Brain microvascular endothelial cell (primary cell): ENCODE data around the gene MAPK1.
A peak's percentile ranks its signal among the peaks of the same experiment; 100 is the strongest.
"Not testable (repeated sequence)": the region's sequence is repeated elsewhere in the genome, so short reads cannot be mapped to it uniquely, and the experiment has no call there.

ENCODE experiments used
- DNase-seq: peaks from one replicate; pipeline ENCODE4 v3.0.0-alpha.2; 2020
- H3K27ac ChIP-seq: fragments of 250-450 bp; sonication (Bioruptor Pico); 2 replicates; pipeline ENCODE4 v1.5.1; 2020; ENCODE audit warnings: mild to moderate bottlenecking, moderate library complexity
- H3K27me3 ChIP-seq: fragments of 250-450 bp; sonication (Bioruptor Pico); replicated peaks from 2 replicates; pipeline ENCODE4 v1.5.1; 2020; ENCODE audit warnings: mild to moderate bottlenecking
- H3K36me3 ChIP-seq: fragments of 250-450 bp; sonication (Bioruptor Pico); replicated peaks from 2 replicates; pipeline ENCODE4 v1.5.1; 2020; ENCODE audit warnings: mild to moderate bottlenecking
- H3K4me3 ChIP-seq: 2 replicates; pipeline ENCODE4 v1.5.1; 2011; ENCODE audit warnings: low read depth, mild to moderate bottlenecking, control low read depth, low read length, moderate library complexity
- in situ Hi-C: cut with HindIII; loops from 2 replicates; pipeline ENCODE4 v1.10.0; 2017; ENCODE audit warnings: low sequenced_read_pairs, low pct_ligation_motif_present
- TF ChIP-seq, protein P1 (sequence below): IDR thresholded peaks from 2 replicates; pipeline ENCODE4 v1.5.1; 2011; ENCODE audit warnings: low read depth, mild to moderate bottlenecking, moderate library complexity, low read length, control low read depth, inconsistent platforms; ENCODE audit errors: missing control alignments

MAPK1 gene

DNA sequence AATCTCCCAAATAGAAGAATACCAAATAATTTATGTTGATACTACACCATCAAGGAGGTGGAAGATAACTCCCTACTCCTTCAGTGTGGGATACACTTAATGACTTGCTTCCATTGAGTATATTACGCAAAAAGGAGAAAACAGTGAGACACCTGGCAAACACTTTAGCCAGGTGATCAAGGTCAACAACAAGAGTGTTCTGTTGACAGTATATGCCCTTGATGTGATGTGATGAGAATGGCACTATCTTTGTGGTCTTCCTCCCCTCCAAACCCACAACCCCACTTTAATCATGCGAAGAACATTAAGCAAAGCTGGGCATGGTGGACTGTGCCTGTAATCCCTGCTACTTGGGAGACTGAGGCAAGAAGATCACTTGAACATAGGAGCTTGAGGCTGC lies 26.0 kb downstream of the MAPK1 start:
- H3K27ac ChIP-seq, result no peak overlapping the region
- TF ChIP-seq, protein P1, sequence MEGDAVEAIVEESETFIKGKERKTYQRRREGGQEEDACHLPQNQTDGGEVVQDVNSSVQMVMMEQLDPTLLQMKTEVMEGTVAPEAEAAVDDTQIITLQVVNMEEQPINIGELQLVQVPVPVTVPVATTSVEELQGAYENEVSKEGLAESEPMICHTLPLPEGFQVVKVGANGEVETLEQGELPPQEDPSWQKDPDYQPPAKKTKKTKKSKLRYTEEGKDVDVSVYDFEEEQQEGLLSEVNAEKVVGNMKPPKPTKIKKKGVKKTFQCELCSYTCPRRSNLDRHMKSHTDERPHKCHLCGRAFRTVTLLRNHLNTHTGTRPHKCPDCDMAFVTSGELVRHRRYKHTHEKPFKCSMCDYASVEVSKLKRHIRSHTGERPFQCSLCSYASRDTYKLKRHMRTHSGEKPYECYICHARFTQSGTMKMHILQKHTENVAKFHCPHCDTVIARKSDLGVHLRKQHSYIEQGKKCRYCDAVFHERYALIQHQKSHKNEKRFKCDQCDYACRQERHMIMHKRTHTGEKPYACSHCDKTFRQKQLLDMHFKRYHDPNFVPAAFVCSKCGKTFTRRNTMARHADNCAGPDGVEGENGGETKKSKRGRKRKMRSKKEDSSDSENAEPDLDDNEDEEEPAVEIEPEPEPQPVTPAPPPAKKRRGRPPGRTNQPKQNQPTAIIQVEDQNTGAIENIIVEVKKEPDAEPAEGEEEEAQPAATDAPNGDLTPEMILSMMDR, result no peak
- in situ Hi-C loops, result no loop called here
- no peak overlapping the region for H3K4me3 ChIP-seq
- no peak for DNase-seq
- H3K36me3 ChIP-seq, result no peaks in the 10 kb centered on the region
- no peaks in the 10 kb centered on the region for H3K27me3 ChIP-seq

DNA sequence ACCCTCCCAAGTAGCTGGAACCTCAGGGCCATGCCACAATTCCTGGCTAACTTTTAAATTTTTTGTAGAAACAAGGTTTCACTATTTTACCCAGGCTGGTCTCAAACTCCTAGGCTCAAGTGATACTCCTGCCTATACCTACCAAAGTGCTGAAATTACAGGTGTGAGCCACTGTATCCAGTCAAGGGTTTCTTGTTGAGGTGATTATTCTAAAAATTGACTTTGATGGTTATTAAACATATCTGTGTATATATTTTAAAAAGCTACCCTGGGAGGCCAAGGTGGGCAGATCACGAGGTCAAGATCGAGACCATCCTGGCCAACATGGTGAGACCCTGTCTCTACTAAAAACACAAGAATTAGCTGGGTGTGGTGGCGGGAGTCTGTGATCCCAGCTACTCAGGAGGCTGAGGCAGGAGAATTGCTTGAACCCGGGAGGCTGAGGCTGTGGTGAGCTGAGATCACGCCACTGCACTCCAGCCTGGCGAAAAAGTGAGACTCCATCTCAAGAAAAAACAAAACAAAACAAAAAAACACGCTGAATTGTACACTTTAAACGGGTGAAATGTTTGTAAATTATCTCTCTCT lies 27.1 kb downstream of the MAPK1 start:
- no peak overlapping the region for H3K4me3 ChIP-seq
- in situ Hi-C loops, result no loop called here
- TF ChIP-seq, protein P1, result no peak
- H3K27ac ChIP-seq, result no peak overlapping the region
- no peaks in the 10 kb centered on the region for H3K36me3 ChIP-seq
- H3K27me3 ChIP-seq, result no peaks in the 10 kb centered on the region
- DNase-seq, result no peak

DNA sequence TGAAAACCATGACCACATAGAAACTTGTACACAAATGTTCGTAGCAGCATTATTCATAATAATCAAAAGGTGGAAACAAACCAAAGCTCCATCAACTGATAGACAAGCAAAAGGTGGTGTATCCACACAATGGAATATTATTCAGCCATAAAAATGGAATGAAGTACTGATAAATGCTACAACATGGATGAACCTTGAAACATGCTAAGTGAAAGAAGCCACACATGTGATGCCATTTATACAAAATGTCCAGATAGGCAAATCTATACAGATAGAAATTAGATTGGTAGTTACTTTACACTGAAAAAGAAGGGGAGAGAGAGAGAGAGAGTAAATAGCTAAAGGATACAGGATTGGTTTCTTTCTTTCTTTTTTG lies 27.7 kb downstream of the MAPK1 start:
- Histone ChIP-seq H3K27me3 (no peaks in the 10 kb centered on the region), H3K27ac (no peak overlapping the region), H3K4me3 (no peak overlapping the region), H3K36me3 (no peaks in the 10 kb centered on the region)
- in situ Hi-C loops, result no loop called here
- DNase-seq, result no peak
- TF ChIP-seq, protein P1, result no peak

DNA sequence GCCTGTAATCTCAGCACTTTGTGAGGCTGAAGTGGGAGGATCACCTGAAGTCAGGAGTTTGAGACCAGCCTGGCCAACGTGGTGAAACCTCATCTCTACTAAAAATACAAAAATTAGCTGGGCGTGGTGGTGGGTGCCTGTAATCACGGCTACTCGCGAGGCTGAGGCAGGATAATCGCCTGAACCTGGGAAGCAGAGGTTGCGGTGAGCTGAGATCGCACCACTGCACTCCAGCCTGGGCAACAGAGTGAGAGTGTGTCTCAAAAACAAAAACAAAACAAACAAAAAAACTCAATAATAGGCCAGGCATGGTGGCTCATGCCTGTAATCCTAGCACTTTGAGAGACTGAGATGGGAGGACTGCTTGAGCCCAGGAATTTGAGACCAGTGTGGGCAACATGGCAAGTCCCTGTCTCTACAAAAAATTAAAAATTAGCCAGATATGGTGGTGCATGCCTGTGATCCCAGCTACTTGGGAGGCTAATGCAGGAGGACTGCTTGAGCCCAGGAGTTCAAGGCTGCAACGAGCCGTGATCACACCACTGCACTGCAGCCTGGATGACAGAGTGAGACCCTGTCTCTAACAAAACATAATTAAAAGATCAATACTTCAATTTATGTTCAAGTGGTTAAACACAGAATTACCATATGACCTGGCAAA lies 28.2 kb downstream of the MAPK1 start:
- H3K27me3 ChIP-seq, H3K4me3 ChIP-seq, in situ Hi-C loops, H3K36me3 ChIP-seq, DNase-seq: not testable (repeated sequence)
- H3K27ac ChIP-seq, result peak overlapping the region; percentile 14

DNA sequence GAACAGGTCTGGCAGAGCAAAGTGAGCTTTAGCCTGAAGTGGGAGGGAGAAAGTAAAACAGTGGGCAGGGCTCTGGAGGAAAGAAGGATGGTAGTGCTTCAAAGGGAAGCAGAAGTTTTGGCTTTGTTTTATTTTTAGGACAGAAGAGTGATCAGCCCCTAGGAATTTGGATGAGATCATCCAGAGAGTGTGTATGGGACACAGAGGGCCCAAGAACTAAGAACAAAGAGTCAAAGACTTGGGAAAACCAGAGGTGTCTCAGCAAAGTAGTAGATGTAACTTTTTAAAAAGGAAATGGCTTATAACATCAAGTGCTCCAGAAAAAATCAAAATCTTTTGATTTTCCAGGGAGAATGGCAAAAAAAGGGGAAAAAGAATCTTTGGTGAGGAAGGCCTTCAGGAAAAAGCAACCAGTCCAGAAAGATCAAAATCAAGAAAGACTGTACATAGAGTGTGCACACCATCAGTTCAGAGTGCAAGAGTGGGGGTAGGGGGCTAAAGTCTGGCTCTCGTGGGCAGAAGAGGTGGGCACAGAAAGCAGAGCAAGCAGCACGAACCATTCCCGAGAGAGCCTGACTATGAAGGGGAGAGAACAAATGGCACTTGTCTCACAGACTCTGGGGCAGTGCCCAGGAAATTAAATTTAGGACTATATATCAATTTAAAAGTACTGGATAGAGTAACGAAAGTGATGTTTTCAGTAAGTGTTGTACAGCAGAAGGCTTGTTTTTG lies 30.0 kb downstream of the MAPK1 start:
- H3K27ac ChIP-seq, result peak overlapping the region; percentile 91
- in situ Hi-C loops, result no loop called here
- TF ChIP-seq, protein P1, result no peak
- DNase-seq, result peak; percentile 76
- peaks cover under 1% of the 10 kb centered on the region for H3K36me3 ChIP-seq
- no peaks in the 10 kb centered on the region for H3K27me3 ChIP-seq
- H3K4me3 ChIP-seq, result no peak overlapping the region

DNA sequence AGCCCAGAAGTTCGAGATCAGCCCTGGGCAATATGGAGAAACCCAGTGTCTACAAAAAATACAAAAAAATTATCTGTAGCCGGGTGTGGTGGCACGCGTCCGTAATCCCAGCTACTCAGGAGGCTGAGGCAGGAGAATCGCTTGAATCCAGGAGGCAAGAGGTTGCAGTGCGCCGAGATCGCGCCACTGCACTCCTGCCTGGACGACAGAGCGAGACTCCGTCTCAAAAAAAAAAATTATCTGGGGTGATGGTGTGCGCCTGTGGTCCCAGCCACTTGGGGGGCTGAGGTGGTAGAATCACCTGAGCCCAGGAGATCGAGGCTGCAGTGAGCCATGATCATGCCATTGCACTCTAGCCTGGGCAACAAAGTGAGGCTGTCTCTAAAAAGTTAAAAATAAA lies 31.0 kb downstream of the MAPK1 start:
- peak overlapping the region; percentile 91 for H3K27ac ChIP-seq
- H3K36me3 ChIP-seq, DNase-seq, H3K4me3 ChIP-seq, in situ Hi-C loops, H3K27me3 ChIP-seq: not testable (repeated sequence)
